ENCODE results near the gene NUFIP1.

DNA sequence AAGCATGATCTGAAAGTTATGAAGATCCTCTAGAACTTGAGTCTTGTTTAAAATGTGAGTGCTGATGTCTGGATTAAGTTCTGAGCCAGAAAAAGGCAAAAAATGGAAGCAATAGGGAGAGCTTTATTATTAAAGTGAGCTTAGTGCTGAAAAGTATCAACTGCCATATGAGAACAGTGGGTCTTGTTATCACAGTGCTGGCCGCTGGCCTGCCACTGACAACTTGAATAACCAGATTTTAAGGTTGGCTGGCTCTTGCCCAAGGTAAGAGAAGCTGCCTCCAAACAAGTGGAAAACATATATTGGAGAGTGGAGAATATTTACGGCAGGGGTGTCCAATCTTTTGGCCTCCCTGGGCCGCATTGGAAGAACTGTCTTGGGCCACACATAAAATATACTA, 33.9 kb downstream of the NUFIP1 start:
- TF ChIP-seq POLR2AphosphoS5 (IDR thresholded peaks at IDR 0.05; ENCODE audit: borderline replicate concordance, low read depth, low read length) (no peak), EZH2 (IDR thresholded peaks at IDR 0.05) (no peak)

Data from SK-N-MC (cell line).